LNCAP (cell line): ENCODE results near the gene NEURL1.

Experiments used
- TF ChIP-seq, protein P1 (sequence below): fragments of 450-650 bp; IDR thresholded peaks from 2 replicates; pipeline ENCODE4 v1.5.1; 2017; ENCODE audit warnings: mild to moderate bottlenecking

Gene NEURL1

DNA sequence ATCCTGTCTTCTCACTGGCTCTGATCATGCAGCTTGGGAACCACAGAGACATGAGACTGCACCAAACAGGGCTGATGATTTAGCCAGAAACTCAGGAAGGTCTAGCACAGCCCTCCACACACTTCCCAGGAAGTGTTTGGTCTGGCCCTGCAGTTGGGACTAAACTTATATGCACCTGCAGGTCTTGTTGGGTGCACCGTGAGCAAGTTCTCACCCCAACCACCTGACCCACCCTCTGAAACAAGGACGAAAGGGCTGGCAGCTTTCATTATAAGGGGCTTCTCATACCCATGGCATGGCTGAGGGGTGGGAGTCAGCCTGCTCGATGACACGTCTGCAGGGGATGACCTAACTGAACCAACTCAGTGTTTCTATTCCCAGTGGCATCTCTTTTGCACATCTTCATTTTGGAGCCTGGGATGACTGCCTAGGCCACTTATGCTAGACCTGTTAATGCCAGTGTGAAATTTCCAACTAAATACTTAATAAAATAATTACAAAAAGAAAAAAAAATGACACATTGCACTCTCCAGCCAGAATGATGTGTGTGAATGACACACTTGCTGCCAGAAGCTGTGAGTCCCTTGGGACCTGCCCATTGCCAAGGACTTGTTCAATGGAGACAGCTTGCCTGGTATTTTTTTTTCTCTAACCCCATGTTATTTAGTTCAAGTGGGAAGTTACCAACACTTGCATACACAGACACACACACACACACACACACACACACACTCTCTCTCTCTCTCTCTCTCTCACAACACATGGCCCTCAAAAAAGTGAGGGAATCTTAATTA lies 102.6 kb downstream of the NEURL1 start:
- TF ChIP-seq, protein P1, sequence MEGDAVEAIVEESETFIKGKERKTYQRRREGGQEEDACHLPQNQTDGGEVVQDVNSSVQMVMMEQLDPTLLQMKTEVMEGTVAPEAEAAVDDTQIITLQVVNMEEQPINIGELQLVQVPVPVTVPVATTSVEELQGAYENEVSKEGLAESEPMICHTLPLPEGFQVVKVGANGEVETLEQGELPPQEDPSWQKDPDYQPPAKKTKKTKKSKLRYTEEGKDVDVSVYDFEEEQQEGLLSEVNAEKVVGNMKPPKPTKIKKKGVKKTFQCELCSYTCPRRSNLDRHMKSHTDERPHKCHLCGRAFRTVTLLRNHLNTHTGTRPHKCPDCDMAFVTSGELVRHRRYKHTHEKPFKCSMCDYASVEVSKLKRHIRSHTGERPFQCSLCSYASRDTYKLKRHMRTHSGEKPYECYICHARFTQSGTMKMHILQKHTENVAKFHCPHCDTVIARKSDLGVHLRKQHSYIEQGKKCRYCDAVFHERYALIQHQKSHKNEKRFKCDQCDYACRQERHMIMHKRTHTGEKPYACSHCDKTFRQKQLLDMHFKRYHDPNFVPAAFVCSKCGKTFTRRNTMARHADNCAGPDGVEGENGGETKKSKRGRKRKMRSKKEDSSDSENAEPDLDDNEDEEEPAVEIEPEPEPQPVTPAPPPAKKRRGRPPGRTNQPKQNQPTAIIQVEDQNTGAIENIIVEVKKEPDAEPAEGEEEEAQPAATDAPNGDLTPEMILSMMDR: no peak

DNA sequence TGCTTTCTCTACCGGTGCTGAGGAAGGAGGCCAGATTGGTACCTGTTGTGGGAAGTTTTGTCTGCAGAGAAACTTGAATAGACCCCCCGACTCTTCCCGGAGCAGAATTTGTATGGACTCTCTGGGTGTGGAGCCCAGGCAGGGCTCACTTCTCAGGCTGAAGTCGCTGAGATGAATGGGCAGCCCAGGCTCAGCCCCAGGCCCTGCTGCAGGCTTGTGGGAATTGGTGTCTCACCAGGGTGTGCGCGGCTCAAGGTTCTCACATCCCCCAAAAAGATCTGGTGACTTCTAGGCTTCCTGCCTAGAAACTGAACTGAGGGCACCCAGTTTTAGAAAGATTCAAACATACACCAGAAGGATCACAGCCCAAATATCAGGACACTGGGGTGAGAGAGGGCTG lies 103.5 kb downstream of the NEURL1 start:
- TF ChIP-seq, protein P1: no peak

DNA sequence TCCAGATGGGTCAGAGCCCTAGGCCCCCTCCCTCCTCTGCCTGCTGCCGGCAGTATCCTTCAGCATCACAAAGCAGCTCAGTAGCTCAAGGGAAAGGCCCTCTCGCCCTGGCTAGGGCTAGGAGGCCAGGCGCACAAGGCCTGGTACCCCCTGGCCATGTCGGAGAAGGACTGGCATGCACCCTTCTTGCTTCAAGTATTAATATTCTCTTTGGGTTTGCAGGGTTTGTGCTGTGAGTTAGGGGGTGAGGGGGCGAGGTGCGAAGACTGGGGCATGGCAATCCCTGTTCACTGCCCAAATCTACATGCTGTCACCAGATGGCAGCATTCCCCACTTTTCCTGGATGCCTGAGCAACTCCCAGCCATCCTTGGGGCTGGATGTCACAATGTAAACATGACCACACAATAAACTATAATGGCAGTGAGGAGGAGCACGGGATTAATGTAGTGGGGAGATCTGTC lies 105.2 kb downstream of the NEURL1 start:
- TF ChIP-seq, protein P1: peak; percentile 87

DNA sequence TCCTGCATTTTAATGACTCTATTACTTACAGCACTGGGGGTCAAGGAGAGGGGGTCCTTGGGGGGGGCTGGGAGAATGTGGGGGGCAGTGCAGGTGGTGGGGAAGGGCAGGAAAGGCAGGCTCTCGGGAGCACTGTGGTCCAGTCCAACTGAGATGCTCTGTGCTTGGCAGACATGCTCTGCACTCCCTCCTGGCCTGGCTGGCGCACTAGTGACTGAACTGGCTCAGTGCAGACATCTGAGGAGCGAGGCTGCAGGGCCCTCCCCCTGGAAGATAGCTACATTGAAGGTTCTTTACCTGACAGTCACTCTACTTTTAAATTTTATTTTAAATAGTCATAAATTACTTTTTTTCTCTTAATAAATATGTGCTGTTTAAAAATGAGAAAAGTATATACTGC lies 105.7 kb downstream of the NEURL1 start:
- TF ChIP-seq, protein P1: no peak

DNA sequence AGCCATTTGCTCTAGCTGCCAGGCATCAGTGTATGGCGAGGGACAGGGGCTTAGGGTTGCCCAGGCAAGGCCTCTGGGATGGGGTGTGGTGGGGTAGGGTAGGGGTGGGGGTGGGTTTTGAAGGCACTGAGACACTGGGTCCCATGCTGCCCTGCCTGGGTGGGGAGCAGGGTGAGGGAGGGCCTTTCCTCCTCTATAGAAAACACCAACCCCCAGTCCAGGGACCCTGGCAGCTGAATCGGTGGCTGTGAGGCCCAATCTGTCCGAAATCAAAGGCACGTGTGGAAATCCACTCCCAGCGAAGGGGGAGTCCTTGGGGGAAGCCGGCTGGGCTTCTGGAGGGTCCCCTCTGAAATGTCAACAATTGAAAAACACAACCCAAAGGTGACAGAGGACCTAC lies 106.4 kb downstream of the NEURL1 start:
- TF ChIP-seq, protein P1: no peak

DNA sequence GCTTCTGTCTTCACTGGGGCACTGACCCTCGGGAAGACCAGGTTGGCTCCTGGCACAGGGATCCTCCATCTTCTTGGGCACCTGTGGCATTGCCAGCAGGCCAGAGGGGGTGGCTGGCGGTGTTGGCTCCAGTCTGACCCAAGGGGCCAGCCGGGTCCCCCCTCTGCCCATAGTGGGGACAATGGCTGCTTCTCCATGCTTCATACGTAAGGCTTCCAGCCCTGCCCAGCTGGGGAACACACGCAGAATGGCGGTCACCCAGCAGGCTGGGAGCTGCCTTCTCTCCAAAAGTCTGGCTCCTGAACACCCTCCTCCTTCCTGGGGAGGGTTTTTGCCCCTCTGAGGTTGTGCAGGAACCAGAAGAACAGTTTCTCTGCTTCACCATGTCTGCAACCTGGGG lies 106.8 kb downstream of the NEURL1 start:
- TF ChIP-seq, protein P1: no peak

DNA sequence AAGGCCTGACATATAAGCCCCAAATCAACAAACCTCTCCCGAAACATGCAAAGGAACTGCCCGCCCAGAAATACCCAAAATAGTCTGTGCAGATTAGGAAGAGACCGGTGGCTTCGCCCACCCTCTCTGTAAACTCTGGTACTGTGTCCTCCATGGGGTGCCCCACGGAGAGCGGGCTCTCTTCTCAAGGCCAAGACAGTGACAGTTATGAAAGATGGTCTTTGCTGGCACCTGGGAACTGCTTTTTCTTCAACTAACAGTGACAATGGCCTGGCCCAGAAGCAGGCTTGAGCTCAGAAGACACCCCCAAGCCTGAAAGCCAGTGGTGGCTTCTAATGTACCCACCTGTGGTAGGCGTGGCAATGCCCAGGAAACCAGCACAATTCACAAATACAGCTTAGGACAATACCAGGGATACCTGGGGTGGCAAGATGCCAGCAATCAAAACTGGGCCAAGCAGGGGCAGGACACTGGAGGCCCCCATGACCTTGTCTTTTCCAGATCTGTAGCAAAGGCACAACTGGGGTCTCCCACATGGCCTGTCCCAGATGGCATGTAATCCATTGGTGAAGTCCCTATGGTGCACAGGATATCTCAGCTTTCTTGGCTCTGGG lies 107.6 kb downstream of the NEURL1 start:
- TF ChIP-seq, protein P1: no peak
